Measurements from ENCODE around the gene PSMG2.

Gene PSMG2

GRCh38 chr18:12702221-12703095 lies at the start of gene PSMG2, which contains the start of gene CEP76:
PSMG2 (plus strand) TSS chr18:12703042; CDS start chr18:12703108, 66 bp downstream.
CEP76 (minus strand) TSS chr18:12702723; CDS start chr18:12702548, 175 bp downstream.
- TF ChIP-seq CTCF (conservative IDR thresholded peaks at IDR 0.05; ENCODE audit: low read length): no peak
- H3K4me3 ChIP-seq (ENCODE audit: low read length): peak within 1 kb of the TSS; percentile 92
- DNase-seq (ENCODE audit: low read depth): peak; percentile 89

- H3K4me3 ChIP-seq (ENCODE audit: low read length): no peak overlapping the region
- no peak for TF ChIP-seq CTCF (conservative IDR thresholded peaks at IDR 0.05; ENCODE audit: low read length)
- no peak for DNase-seq (ENCODE audit: low read depth)
Measured at GRCh38 chr18:12654971-12655370, 47.9 kb upstream of the PSMG2 start.

- peak overlapping the region; percentile 87 for H3K4me3 ChIP-seq (ENCODE audit: low read length)
- no peak for TF ChIP-seq CTCF (conservative IDR thresholded peaks at IDR 0.05; ENCODE audit: low read length)
- DNase-seq (ENCODE audit: low read depth): peak; percentile 29
Measured at GRCh38 chr18:12656605-12656937, 46.3 kb upstream of the PSMG2 start.

GRCh38 chr18:12656938-12657683 lies 45.7 kb upstream of the PSMG2 start:
- no peak for TF ChIP-seq CTCF (conservative IDR thresholded peaks at IDR 0.05; ENCODE audit: low read length)

GRCh38 chr18:12657684-12658425 lies 45.0 kb upstream of the PSMG2 start, which contains the start of gene SPIRE1:
SPIRE1 (minus strand) TSS chr18:12658107; CDS start chr18:12657866, 241 bp downstream.
- peak; percentile 75 for DNase-seq (ENCODE audit: low read depth)
- peak within 1 kb of the TSS; percentile 87 for H3K4me3 ChIP-seq (ENCODE audit: low read length)
- no peak for TF ChIP-seq CTCF (conservative IDR thresholded peaks at IDR 0.05; ENCODE audit: low read length)

More at GRCh38 chr18:12656938-12657683, 45.7 kb upstream of the PSMG2 start:
- peak; percentile 51 for DNase-seq (ENCODE audit: low read depth)
- H3K4me3 ChIP-seq (ENCODE audit: low read length): peak overlapping the region; percentile 87

- TF ChIP-seq CTCF (conservative IDR thresholded peaks at IDR 0.05; ENCODE audit: low read length): no peak; the same call in 1 of the 2 replicates
- peak overlapping the region; percentile 87 for H3K4me3 ChIP-seq (ENCODE audit: low read length)
- peak; percentile 36 for DNase-seq (ENCODE audit: low read depth)
Measured at GRCh38 chr18:12658426-12659138, 44.3 kb upstream of the PSMG2 start.

Measured in AG10803 (cell line).